ENCODE measurements around the gene CTTN.

Gene CTTN

DNA sequence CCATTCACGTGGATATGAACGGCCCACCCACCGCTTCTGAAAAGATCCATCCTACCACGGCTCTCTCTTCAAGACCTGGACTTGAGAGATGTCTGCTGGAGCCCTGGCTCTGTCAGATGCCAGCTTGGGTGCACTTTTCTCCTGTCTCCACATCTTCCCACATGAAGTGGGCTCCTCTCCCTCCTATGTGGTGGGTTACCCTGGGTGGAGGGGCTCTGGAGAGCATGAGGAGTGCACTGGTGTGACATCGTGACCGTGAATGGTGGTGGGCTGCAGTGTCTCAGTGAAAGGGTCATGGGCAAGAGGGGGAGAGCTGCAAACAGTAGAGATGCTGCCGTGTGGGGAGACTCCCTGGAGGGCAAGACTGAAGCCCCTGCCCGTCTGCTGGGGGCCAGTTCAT, 76.4 kb downstream of the CTTN start:
- DNase-seq, result no peak

DNA sequence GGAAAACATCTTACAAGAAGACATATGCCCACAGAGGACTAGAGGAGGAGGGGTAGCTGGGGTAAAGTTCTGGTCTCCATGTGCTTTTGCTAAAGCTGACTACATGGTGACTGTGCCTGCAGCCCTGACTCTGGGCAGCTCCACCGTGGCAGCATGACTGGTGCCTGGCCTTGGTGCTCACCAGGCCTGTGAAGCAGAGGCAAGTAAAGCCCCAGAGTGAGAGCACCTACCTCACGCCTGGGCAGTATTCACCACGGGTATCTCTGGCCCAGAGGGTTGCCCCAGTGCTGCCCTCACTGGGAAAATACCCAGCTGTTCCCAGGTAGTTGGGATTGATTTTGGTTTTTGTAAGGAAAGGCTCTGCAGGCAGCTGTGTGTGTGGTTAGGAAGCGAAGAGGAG, 78.3 kb downstream of the CTTN start:
- no peak for DNase-seq

DNA sequence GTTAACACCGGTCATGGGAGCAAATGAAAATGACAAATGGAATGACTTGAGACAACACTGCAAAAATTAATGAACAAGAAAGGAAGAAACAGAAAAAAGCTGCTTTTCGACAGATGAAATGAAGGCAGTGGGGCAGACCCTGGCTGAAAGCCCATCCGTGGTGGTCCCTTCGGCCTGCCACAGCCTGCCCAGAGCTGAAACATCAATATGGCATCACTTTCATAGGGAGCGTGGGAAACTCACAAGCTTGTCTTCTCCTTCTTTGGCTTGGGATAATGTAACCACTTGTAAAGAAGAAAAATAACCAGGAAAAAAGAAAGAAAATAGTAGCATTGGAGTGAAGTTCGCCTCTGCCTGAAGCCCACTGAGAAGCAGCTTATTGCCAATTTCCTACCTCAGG, 78.8 kb downstream of the CTTN start:
- no peak for DNase-seq

DNA sequence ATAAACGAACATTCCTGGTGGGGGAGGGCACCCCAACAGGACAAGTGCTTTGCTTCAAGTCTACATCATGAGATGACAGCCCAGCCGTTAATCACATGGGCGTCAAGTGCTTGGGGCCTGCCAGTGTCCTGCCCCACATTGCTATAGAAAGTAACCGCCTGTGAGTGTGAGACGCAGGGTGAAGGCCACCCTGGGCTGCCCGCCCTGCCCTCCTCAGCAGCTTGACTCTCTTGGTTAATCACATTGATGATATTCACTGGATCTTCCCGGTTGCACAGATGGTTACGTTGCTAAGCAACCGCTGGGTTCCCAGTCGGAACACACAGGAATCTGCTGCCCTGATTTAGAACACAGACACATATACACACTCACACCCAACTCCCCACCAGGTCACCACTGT, 79.3 kb downstream of the CTTN start:
- DNase-seq, result no peak

DNA sequence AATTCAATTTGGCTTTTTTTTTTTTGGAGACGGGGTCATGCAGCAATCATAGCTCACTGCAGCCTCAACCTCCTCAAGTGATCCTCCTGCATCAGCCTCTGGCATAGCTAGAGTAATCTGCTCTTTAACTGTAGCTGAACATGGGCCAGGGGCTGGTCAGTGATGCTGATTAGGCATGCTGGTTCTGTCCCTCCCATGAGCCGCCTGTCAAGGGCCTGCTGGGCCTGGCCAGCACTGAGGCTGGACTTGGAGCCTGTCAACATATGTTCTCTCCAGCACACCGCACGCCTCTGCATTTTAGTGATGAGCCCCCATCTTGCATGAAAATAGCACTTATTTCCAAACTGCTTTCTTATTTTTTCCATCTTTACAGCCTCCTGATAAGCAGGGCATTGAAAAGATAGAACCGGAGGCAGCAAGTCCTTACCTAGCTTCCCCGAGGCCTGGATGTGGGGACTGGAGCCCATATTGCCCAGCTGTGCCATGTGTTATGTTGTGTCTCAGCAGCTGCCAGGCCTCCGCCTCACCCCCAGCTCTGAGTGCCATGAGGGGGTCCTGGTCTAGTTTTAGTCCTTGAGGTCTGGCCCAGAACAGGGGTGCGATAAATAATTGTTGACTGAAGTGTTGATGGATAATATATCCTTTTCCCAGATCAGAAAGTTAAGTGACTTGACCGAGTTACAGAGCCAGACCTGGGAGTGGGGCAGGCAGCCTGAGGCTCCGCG, 80.0 kb downstream of the CTTN start:
- DNase-seq, result no peak

DNA sequence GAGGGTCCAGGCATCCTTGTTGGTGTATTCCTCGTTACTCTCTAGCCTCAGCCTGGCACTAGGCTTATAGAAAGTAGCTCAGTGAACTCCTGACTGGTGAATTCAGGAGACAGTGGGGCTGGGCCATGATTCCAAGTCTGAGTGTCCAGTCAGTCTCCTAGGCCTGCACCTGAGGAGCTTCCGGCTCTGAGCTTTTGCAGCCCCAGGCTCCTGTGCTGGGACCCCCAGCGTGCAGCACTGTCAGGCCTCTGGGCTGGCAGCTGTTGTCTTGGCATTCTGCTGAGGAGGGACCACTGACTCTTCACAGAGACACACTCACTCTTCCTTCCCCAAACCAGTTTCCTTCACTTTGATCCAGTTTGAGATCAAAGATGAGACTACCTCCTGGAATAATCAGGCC, 82.4 kb downstream of the CTTN start:
- no peak for DNase-seq

DNA sequence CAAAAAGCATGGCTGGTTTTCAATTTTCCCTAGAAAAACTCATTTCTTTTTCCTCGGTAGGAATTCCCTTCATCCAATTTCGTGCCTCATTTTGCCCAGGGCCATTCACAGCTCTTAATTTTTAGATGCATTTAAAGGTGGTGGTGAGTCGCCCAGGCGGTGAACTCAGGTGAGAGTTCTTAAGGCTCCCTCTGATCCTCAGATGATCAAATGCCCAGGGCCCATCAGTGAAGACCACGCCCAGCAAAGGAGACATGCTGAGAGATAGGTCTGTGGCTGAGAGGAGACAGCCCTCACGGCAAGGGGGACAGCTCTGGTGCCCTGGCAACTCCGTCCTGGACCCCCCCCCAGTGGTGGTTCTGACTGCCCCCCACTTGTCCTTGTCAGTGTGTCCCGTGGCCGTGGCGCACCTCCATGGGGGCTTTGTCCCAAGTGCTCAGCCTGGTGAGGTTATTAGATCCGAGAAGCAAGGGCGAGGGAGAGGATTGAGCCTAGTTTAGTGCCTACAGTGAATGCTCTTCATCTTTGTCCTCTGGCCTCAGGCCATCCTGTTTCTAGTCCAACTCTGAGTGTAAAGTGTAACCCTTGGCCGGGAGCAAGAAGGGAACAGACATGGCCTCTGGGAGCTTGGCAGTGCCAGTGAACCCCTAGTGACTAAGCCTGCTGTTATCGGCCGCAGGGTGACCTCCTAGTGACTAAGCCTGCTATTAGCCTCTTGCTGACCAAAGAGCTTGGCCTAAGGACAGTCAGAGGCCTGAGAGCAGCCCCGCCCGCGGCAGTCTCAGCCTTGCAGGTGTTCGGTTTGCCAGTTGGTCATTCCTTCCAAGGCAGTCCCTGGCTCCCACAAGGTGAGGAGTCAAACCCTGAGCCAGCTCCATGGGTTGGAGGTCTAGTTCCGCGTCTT, 83.5 kb downstream of the CTTN start:
- no peak for DNase-seq

DNA sequence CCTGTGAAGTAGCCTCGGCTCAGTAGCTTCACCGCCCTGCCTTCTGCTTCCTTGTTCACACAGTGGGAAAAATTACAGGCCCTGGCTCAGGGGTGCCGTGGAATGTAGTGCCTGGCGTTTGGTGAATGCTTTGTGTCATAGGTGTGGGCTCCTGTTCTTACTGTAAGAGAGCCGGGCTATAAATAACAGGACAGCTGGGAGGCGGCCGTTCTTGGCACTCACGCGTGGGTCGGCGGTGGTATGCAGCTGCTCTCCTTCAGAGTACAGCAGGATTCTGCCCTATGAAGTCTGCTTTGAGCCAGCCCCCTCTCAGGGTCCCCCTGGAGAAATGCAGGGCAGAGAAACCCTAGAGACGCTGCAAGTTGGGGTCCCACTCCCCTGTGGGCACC, 84.2 kb downstream of the CTTN start:
- no peak for DNase-seq

DNA sequence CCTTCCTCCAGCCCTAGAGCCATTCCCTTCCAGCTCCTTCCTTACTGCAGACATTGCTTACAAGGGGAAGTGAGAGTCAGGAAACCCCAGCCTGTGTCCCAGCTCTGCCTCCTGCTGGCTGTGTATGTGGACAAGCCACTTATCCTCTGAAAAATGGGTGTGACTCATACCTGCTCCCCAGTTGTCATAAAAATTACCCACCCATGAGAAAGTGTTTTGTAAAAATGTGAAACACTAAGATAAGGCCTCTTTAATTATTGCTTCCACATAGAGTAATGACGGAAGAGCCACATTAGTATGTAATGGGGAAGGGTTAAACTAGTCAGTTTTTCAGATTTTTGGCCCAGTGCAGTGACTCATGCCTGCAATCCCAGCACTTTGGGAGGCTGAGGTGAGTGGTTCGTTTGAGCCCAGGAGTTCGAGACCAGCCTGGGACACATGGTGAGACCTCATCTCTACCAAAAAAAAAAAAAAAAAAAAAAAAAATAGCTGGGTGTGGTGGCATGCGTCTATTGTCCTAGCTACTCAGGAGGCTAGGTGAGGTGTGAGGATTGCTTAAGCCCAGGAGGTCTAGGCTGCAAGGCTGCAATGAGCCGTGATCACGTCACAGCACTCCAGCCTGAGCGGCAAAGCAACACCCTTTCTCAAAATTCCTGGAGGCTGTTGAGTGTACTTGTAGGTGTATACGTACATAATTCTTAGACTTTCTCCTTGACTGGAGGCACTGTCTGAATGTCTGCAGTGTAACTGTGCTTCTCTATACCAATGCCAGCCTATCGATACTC, 84.9 kb downstream of the CTTN start:
- no peak for DNase-seq

DNA sequence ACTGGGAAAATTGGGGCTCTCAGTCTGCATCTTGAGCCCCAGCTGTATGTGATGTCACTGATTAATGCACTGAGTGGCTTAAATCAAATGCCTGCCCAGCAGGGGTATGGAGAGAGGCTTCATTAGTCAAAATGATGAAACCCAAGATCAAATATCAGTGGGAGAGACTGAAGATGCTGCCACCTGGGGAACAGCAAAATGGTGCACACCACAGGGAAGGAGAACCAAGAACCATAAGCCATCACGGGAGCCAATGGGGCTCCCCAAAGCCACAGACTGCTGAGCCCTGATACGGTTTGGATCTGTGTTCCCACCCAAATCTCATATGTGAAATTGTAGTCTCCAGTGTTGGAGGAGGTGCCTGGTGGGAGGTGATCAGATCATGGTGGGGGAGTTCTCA, 85.6 kb downstream of the CTTN start:
- no peak for DNase-seq

DNA sequence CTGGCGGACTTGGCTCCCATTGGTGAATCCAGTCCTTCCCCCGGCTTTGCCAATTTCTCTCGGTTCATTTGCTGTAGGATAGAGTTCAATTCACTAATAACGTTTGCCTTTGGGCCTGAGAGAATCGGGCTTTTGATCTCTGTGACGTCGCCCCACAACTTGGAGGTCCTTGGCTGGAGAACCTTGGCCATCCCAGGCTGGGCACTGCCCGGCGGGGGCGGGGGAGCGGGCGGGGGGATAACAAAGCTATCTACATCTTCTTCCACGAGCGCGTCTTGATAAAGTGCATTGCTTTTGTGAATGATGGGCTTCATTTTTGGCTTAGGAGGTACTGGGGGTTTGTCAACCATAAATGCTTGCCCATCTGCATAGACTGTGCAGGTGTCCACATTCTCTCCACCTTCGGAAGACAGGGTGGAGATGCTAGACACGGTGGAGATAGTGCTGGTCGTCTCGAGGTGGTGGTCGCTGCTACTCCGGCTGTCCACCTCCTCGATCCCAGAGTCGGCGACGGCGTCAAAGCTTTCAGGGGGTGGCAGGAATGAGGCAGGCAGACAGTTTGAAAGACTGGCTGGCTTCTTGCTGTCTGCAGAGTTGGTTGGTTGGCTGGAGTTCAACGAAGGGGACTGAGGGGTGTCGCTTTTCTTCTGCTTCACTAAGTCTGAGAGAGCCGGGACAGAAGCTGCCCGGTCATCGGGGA, 87.1 kb downstream of the CTTN start:
- no peak for DNase-seq

DNA sequence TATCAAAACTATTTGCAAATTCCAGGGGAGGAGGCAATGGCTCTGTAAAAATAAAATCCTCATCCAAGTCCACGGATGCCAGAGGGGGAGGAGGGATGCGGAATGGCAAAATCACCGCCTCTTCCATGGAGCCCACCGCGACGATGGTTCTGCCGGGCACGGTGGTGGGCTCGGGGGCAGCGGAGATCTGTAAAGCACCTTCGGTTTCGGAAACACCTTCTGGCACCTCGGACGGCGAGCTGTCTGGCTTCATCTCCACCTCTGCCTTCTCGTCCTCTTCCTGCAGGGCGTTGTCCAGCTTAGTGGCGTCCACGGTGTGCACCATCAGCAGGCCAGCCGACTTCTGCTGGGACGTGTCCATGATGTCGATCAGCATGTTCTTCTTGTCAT, 87.7 kb downstream of the CTTN start:
- no peak for DNase-seq

Measured in right kidney (tissue), 1 donor.